ENCODE measurements around the gene JMJD6.

DNA sequence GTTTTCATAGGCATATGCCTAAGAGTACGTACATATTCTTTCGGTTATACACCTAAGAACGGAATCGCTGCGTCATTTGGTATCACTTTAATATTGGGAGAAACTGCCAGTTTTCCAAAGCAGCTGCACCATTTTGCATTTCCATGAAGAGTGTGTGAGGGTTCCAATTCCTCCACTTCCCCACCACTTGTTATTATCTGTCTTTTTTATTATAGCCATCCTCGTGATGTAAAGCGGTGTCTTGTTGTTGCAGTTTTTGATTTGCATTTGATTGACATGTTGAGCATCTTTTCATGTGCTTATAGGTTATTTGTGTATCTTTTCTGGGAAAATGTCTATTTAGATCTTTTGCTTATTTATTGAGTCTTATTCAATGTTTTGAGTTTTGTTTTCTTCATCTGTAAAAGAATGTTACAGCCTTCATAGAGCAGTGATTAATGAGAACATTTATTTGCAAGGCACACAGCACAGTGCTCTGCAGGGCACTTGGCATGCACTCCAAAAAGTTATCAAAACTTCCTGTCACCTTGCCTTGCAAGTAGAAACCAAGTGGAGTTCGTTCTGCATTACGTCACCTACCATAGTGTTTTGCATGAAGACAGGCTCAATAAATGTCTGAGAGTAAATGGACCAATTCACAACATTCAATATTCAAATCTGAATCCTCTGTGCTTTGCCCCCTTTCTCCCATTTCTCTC lies 56.2 kb downstream of the JMJD6 start:
- TF ChIP-seq ZNF8 (CRISPR knock-in tag; IDR thresholded peaks at IDR 0.05) (no peak), PPARA (CRISPR knock-in tag; IDR thresholded peaks at IDR 0.05; ENCODE audit: borderline replicate concordance) (no peak), BACH2 (CRISPR knock-in tag; IDR thresholded peaks at IDR 0.05; ENCODE audit: borderline replicate concordance) (no peak), ARNTL (CRISPR knock-in tag; IDR thresholded peaks at IDR 0.05; ENCODE audit: borderline replicate concordance, low read depth) (no peak)

Measured in SK-N-SH treated with all-trans-retinoic acid at 6 μM for 48 hours (cell line).